ES-I3 (cell line): ENCODE data around the gene GGT6.
"Not testable (repeated sequence)": the region's sequence is repeated elsewhere in the genome, so short reads cannot be mapped to it uniquely, and the experiment has no call there.

Experiments
- H3K36me3 ChIP-seq: 2 replicates; pipeline ENCODE4 v1.6.1; 2013; ENCODE audit warnings: mild to moderate bottlenecking, low read length, control low read depth, moderate library complexity; ENCODE audit not compliant: insufficient read depth
- H3K4me1 ChIP-seq: 2 replicates; pipeline ENCODE4 v1.6.1; 2013; ENCODE audit warnings: mild to moderate bottlenecking, control low read depth, low read length; ENCODE audit not compliant: insufficient read depth
- H3K9ac ChIP-seq: 2 replicates; pipeline ENCODE4 v1.6.1; 2013; ENCODE audit warnings: low read depth, mild to moderate bottlenecking, low read length, moderate library complexity
- H3K9me3 ChIP-seq: 2 replicates; pipeline ENCODE4 v1.6.1; 2013; ENCODE audit warnings: mild to moderate bottlenecking, low read length, moderate library complexity; ENCODE audit not compliant: control insufficient read depth, insufficient read depth

GGT6 gene, protein sequence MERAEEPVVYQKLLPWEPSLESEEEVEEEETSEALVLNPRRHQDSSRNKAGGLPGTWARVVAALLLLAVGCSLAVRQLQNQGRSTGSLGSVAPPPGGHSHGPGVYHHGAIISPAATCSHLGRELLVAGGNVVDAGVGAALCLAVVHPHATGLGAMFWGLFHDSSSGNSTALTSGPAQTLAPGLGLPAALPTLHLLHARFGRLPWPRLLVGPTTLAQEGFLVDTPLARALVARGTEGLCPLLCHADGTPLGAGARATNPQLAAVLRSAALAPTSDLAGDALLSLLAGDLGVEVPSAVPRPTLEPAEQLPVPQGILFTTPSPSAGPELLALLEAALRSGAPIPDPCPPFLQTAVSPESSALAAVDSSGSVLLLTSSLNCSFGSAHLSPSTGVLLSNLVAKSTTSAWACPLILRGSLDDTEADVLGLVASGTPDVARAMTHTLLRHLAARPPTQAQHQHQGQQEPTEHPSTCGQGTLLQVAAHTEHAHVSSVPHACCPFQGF

DNA sequence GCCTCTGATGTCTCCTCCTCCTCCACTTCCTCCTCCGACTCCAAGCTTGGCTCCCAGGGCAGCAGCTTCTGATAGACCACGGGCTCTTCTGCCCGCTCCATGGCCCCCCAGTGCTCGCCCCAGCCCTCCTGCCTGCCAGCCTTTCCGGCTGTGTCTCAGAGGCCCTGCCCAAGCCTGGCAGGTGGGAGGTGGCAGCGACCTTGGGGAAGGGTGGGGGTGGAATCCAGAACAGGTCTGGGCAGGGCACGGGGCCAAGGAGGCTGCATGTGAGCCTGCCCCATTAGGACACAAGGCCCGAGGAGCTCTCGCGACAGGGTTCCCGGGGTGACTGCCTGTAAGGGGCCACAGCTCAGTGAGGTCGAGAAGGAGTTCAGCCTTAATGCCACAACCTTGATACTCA, at the start of gene GGT6:
Gene GGT6 (minus strand): TSS at position 157 of the 400 bp plus-strand sequence. CDS start 56 bp downstream, at position 101.
- H3K9me3 ChIP-seq, result no peaks in the 10 kb centered on the region
- no peak within 1 kb of the TSS for H3K9ac ChIP-seq
- no peaks in the 10 kb centered on the region for H3K36me3 ChIP-seq
- H3K4me1 ChIP-seq, result peaks cover 10% of the 10 kb centered on the region; the same call in 1 of the 2 replicates

DNA sequence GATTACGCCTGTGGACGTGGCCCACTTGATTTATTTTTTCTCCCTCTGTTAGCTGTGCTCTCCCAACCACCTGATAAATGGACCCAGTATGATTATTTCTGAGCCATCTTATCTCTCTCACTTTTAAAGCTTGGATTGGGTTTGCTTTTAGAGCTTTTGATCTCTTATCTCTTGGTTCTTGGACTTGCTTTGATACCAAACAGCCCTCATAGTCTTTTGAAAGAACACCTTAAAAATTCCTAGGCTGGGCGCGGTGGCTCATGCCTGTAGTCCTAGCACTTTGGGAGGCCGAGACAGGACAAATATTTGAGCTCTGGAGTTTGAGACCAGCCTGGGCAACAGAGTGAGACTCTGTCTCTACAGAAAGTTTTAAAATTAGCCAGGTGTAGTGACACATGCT, 49.8 kb upstream of the GGT6 start:
- no peaks in the 10 kb centered on the region for H3K9me3 ChIP-seq
- H3K36me3 ChIP-seq, result no peaks in the 10 kb centered on the region
- no peak overlapping the region for H3K9ac ChIP-seq
- H3K4me1 ChIP-seq, result peaks cover 9% of the 10 kb centered on the region; the same call in 1 of the 2 replicates

DNA sequence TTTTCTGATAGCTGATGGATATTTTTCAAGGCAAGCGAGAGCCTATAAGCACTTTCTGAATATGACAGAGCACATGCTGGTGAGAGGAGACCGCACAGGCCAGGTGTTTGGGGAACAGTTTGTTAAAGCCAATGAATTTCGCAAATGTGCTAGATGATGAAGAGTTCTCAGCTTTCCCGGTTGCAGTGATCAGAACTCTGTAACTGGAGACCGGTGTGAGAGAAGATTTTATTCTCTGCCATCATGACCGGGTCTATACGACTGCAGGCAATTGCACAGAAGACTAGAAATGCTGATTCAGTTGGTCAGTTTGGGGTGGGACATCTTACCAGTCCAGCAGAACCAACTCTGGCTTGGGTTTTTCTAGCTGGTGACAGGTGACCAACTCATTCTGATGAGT, 49.4 kb upstream of the GGT6 start:
- H3K9ac ChIP-seq, result no peak overlapping the region
- no peaks in the 10 kb centered on the region for H3K9me3 ChIP-seq
- H3K36me3 ChIP-seq, result no peaks in the 10 kb centered on the region
- H3K4me1 ChIP-seq, result peaks cover 9% of the 10 kb centered on the region; the same call in 1 of the 2 replicates

DNA sequence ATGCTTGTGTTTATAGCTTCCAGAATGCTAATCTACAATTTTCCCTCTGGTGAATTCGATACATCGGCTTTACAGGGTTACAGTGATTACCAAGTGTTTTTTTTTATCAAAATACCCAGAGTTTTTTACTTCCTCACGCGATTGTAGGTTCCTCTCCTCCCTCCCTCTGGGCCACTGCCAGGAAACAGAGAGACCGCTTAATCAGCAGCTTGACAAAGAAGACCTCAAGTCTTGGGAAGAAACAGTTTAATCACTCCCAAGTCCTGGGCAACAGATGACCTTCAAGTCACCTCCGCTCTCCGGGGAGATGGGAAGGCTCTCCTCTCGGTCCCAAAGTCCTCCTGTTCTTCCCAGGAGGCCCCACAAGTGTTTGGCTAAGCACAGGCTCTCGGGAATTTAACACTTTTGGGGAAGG, 47.4 kb upstream of the GGT6 start:
- H3K9me3 ChIP-seq, result no peaks in the 10 kb centered on the region
- H3K4me1 ChIP-seq, result peaks cover 9% of the 10 kb centered on the region; the same call in 1 of the 2 replicates
- H3K36me3 ChIP-seq, result no peaks in the 10 kb centered on the region
- no peak overlapping the region for H3K9ac ChIP-seq

DNA sequence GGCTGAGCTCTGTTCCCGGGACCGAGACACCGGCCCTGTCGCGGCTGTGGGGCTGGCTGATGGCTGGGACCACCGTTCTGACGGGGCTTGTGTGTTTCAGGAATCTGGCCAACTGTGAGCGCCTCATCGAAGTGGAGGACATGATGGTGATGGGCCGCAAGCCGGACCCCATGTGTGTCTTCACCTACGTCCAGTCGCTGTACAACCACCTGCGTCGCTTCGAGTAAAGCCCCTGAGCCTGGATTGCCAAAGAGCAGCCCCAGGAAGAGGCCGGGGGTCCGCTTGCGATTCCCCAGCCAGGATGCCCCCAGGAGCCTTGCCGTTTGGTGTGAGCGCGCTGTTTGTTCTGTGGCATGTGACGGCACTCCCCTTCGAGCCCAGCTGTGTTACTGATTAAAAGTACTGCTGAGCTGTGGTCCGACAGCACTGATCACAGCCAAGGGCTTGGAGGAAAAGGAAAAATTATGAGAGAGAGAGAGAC, 46.9 kb upstream of the GGT6 start:
- Histone ChIP-seq H3K9ac (no peak overlapping the region), H3K9me3 (no peaks in the 10 kb centered on the region), H3K4me1 (peaks cover 9% of the 10 kb centered on the region; the same call in 1 of the 2 replicates), H3K36me3 (no peaks in the 10 kb centered on the region)

DNA sequence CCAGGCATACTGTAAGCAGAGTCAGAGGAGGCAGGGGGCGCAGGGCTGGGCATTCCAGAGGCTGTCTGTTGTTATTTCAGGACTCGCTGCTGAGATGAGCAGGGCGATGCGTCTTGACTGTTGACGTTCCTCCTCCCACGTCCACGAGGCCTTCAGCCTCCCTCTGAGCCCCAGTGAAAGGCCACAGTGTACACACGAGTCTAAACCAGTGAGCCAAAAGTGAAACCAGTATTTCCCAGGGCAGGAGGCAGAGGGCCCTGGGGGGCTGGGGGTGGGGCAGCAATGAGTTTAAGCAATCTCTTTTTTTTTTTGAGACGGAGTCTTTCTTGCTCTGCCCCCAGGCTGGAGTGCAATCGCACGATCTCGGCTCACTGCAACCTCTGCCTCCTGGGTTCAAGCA, 45.4 kb upstream of the GGT6 start:
- Histone ChIP-seq H3K4me1 (peaks cover 9% of the 10 kb centered on the region; the same call in 1 of the 2 replicates), H3K9me3 (no peaks in the 10 kb centered on the region), H3K9ac (no peak overlapping the region), H3K36me3 (no peaks in the 10 kb centered on the region)

DNA sequence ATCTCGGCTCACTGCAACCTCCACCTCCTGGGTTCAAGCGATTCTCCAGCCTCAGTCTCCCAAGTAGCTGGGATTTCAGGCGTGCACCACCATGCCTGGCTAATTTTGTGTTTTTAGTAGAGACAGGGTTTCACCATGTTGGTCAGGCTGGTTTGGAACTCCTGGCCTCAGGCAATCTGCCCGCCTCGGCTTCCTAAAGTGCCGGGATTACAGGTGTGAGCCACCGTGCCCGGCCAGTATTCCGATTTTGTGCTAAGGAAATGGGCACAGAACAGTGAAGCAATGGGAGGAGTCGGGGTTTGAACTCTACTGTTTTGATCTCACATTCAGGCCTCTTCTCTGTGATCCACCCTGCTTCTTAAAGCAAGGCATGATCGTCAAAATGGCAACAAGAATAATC, 44.4 kb upstream of the GGT6 start:
- H3K9me3 ChIP-seq, H3K36me3 ChIP-seq, H3K9ac ChIP-seq: not testable (repeated sequence)
- H3K4me1 ChIP-seq, result peaks cover 15% of the 10 kb centered on the region

DNA sequence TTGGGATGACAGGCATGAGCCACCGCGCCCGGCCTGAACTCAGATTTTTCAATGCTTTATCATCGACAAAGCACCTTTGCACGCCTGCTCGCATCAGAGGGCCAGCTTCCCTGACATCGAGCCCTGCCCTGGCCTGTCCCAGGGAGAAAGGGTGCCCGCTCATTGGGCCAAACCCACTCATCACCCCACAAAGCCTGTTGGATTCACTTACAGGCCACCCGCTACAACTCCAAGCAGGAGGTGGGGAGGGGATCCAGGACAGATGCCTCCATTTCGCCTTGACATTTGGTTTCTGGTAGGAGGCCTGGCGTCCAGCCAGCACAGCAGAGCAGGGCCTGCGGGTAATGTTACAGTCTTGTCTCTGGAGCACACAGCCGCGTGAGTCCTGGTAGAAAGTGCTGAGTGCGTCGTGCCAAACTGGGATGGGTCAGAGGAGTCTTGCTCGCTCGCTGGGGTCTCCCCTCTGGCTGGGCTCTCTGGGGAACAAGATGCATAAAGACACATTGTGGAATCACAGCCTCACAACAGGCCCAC, 43.8 kb upstream of the GGT6 start:
- Histone ChIP-seq H3K4me1 (peaks cover 20% of the 10 kb centered on the region), H3K9me3 (no peaks in the 10 kb centered on the region), H3K36me3 (no peaks in the 10 kb centered on the region), H3K9ac (no peak overlapping the region)

DNA sequence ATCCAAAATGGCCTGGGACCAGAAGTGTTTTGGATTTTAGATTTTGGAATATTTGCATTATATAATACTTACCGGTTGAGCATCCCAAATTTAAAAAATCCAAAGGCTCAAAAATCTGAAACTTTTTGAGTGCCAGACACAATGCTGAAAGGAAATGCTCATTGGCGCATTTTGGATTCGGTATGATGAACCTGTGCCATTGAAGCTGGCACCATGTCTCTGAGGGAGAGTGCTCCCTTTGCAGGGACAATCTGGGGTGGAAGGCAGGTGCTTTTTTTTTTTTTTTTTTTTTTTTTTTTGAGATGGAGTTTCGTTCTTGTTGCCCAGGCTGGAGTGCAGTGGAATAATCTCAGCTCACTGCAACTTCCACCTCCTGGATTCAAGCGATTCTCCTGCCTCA, 41.7 kb upstream of the GGT6 start:
- Histone ChIP-seq H3K4me1 (peaks cover 21% of the 10 kb centered on the region), H3K9ac (no peak overlapping the region), H3K9me3 (no peaks in the 10 kb centered on the region), H3K36me3 (no peaks in the 10 kb centered on the region)

DNA sequence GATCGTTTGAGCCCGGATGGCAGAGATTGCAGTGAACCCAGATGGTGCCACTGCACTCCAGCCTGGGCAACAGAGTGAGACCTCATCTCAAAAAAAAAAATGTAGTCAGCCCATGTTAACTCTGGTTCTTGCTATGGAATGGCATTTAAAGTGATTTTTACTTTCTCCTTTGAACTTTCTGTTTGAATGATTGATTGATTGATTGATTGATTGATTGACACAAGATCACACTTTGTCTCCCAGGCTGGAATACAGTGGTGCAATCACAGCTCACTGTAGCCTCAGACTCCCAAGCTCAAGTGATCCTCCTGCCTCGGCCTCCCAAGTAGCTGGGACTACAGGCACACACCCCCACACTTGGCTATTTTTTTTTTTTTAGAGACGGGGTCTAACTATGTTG, 40.9 kb upstream of the GGT6 start:
- Histone ChIP-seq H3K9me3 (no peaks in the 10 kb centered on the region), H3K4me1 (peaks cover 21% of the 10 kb centered on the region), H3K9ac (no peak overlapping the region), H3K36me3 (no peaks in the 10 kb centered on the region)

DNA sequence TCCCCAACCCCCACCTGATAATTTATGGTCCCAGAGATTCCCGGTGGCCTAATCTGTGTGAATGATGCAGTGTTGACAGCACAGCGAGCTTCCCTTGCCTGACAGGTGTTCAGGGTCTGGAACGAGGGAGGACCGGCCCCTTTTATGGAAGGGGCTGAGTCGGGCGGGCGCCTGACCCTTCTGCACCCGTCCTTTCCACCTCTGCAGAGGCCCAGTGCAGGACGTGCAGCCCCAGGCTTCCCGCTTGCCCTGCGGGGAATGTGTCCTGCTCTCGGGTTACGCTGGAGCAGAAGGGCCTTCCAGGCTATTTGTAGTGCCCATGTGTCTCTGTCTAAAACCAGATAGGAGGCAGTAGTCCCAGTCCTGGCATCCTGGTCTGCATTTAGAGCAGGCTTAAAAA, 40.2 kb upstream of the GGT6 start:
- Histone ChIP-seq H3K9ac (no peak overlapping the region), H3K36me3 (no peaks in the 10 kb centered on the region), H3K9me3 (no peaks in the 10 kb centered on the region), H3K4me1 (peaks cover 21% of the 10 kb centered on the region)

DNA sequence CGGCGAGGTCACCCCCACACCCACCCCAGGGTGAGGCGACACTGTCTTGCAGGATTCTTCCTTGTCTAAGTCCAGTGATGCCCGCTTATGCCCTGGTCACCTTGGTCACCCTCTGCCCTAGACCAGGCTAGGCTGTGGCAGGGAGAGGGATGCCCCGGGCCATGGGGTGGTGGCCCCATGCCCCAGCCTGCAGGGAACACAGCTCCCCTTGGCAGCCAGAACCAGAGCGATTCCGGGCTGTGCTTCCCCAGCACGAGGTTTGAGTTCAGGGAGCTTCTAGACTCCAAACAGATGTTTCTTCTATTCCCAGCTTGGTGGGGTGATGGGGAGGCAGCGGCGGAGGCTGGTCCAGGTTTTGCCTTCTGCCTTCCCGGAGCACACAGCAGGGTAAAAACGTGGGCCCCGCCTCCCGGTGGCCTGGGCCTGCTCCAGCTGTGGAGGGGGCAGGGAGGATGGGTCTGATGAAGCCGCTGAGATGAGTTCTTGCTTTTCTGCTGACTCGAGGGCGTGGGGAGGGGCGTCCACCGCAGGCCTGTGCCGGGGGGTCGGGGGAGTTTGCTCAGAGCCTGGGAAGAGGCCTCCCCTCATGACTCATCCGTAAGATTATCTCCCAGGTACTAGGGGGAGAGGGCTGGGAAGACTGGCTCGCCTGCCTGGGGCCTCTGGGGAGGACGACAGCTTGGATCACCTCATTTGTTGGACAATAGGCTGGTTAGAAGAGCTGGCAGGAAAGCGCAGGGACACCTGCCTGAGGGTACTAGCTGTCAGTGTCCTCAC, 39.3 kb upstream of the GGT6 start:
- H3K36me3 ChIP-seq, result no peaks in the 10 kb centered on the region
- peaks cover 23% of the 10 kb centered on the region for H3K4me1 ChIP-seq
- no peak overlapping the region for H3K9ac ChIP-seq
- no peaks in the 10 kb centered on the region for H3K9me3 ChIP-seq

DNA sequence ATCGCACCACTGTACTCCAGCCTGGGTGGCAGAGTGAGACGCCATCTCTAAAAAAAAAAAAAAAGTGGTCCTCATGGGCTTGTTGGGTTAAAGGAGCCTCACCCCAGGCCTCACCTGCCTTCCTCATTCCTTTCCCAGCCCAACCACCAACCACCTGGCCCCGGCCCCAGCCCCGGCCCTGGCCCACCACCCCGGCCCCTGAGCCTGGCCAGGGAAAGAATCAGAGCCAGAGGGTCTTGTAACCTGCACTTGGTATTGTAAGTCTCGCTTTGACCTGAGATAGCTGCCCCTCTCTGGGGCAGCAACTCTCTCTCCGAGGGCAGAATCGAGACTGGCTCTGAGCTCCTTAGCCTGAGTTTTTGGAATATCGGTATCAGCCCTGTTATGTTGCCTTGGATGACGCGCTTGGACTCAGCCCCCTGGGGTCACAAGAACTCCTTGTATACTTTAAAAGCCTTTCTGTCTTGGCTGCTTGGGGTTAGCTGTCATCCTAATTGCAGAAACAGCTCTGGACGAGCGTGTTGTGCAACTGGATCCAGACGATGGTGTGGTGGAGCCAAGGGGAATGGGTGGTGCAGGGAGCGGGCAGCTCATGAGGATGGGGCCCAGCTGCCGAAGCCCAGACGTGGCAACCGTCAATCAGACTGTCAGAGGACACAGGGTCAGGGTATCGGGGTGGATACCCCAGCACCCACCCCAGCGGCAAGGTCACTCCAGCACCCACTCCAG, 38.6 kb upstream of the GGT6 start:
- no peak overlapping the region for H3K9ac ChIP-seq

DNA sequence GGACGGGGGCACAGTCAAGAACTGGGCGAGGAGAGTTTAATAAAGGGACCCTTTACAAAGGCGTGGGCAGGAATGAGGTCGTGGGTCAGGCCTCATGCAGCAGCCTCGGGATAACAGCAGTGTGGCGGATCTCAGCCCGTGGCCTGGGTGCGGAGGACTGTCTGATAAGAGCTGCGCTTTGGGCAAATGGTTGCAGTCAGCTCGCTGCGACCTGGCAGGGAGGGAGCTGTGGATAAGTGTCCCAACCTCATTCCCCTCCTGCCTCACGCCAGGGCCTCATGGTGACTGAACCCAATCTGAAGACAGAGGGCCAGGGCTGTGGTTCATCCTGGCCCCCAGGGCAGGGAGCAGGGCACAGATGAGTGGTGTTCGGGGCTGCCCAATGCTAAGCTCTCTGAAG, 37.6 kb upstream of the GGT6 start:
- H3K4me1 ChIP-seq, result peaks cover 24% of the 10 kb centered on the region
- no peaks in the 10 kb centered on the region for H3K36me3 ChIP-seq
- H3K9me3 ChIP-seq, result no peaks in the 10 kb centered on the region
- H3K9ac ChIP-seq, result no peak overlapping the region

More for the DNA sequence above, 38.6 kb upstream of the GGT6 start:
- Histone ChIP-seq H3K36me3 (no peaks in the 10 kb centered on the region), H3K9me3 (no peaks in the 10 kb centered on the region), H3K4me1 (peaks cover 24% of the 10 kb centered on the region)
